Measurements from ENCODE around the gene SALL3. TPM values are rescaled to one million over a fixed set of nuclear protein-coding genes. Genes with fewer than 3 reads are reported as not detected.
"Not testable (repeated sequence)": the region's sequence is repeated elsewhere in the genome, so short reads cannot be mapped to it uniquely, and the experiment has no call there.

Gene SALL3
- polyA plus RNA-seq (2013, experiment 1 of 2; ENCODE audit: insufficient read length) = not detected
- polyA plus RNA-seq (2013, experiment 2 of 2; ENCODE audit: insufficient read length) = not detected

DNA sequence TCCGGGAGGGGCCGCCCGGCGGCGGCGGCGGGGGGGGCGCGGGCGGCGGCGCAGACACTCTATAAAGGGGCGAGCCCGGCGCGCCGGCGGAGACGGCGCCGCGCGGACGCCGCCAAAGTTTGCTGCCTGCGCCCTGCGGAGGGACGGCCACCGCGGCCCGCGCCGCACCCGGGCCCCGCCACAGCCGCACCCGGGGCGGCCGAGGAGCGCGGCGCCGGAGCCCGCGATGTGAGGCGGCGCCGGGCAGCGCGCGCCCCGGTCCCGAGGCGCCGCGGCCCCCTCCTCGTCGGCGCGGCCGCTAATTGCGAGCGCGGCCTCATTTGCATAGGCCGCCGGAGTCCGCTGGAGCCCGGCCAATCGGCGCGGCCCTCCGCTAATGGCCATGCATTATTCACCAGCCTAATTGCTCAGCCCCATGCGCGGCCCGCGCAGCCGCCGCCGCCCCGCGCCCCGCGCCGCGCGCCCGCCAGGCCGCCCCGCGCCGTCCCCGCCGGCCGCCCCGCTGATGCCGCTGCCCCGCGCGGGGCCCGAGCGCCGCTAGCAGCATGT lies at the start of gene SALL3:
SALL3 (plus strand) TSS at position 89 of the 549 bp plus-strand sequence; CDS start at position 546, 457 bp downstream.
- DNase-seq = no peak

DNA sequence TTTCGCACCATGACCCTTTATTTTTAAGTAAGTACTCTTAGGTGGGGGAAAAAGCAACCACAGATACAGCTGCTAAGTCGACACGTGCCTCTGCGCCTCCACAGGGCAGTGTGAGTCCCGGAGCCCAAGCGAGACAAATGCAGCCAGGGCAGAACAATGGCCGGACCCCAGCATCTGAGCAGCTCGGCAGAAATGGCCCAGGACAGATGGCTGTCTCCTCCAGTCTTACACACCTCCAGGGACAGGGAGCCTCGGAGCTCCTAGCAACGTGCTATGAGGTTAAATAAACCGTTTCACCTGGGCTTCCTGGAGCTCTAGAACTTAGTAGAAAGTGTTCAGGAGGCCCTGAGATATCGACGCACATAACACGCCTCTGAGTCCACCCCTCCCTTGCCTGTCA lies 47.3 kb upstream of the SALL3 start:
- DNase-seq = no peak

DNA sequence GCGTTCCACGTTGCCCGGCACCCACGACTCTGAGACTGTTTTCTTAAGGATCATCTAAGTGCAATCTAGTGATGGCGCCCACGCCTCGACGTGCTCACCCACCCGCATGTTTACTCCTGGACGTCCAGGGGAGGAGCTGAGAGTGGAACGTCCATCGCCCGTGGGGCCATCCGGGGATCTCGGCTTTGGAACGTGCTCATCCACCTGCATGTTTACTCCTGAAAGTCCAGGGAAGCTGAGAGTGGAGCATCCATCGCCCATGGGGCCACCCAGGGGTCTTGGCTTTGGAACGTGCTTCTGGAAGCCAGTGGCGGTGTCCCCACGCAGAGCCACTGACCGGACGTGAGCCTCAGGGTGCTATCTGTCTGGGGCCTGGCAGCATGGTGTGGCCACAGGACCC lies 45.6 kb upstream of the SALL3 start:
- no peak for DNase-seq

DNA sequence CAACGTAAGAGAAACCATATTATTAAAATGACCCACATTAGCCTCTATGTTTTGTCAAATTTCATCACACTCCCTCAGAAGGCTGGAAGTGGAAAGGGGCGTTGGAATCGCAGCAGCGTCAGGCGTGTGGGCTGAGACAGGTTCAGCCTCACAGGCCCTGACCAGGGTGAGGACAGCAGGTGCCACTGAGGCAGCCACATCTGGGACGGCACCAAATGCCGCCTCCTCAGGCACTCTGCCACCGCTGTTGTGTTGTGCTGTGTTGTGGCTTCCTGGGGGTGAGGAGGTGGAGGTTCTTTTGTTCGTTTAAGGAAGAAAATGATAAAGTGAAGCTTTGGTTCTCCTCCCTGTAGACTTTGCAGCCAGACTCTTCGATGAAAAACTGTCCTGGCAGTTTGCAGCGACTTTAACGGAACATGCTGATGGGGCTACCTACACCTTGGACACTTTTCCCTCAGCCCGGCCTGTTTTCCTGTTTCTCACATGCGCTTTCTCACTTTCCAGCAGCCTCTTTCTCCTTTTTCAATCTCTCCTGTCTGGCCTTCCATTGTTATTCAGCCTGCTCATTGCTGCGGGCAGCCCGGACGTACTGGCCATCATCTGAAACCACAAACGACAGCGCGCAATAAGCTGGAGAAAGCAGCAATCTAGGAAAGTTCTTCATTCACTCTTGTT lies 44.9 kb upstream of the SALL3 start:
- no peak for DNase-seq

DNA sequence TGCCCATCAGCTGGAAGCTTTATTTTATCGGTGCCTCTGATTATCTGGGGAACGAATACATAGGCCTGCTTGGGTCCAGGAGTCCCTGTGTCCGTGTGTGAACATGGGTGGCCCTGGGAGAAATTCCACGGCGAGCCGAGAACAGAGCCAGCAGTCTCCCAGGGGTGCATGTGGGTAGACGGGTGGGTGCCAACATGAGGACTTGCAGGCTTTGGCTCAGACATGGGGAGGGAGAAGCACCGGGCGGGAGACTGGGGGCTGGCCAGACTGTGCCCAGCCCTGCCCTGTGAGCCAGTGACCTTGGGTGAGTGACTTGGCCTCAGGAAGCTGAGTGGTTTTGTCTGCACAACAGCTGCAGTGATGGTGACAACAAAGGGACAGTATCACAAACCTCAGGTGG lies 44.2 kb upstream of the SALL3 start:
- no peak for DNase-seq

DNA sequence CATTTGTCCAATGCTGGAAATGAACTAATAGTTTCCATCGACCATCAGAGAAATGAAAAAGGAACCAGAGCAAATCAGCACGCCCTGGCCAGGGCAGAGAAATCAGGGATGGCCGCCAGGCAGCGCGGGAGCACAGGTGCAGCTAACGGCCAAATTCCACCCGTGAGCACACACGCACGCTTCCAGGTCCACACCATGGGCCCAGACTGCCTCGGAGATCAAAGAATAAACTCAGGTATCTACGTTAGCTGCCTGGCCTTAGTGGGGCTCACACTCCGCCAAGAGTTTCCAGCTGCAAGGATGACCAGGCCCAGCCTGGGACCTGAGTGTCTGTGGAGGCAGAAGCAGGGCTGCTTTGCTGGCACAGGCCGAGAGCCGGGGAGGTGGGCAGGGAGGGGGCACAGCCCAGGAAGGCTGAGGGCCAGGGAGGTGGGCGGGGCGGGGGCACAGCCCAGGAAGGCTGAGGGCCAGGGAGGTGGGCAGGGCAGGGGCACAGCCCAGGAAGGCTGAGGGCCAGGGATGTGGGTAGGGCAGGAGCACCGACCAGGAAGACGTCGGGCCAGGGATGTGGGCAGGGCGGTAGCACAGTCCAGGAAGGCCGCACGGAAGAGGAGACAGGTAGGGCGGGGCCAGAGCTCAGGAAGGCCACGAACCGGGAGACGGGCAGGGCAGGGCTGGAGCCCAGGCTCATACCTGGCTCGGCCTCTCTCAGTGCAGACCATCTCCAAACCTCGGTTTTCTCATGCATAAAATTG lies 43.2 kb upstream of the SALL3 start:
- no peak for DNase-seq

DNA sequence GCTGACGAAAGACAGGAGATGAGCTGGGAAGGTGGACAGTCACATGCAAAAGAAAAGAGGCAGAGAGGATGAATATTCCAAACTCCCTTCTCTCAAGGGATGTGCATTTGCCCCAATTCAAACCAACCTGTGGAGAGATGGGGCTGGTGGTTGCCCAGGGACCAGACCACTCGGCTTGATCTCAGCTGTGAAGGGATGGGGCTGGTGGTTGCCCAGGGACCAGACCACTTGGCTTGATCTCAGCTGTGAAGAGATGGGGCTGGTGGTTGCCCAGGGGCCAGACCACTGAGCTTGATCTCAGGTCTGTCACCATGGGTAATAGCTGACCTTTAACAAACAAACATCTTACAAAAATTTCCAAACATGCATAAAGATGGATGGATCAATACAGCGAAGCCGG lies 42.5 kb upstream of the SALL3 start:
- no peak for DNase-seq

DNA sequence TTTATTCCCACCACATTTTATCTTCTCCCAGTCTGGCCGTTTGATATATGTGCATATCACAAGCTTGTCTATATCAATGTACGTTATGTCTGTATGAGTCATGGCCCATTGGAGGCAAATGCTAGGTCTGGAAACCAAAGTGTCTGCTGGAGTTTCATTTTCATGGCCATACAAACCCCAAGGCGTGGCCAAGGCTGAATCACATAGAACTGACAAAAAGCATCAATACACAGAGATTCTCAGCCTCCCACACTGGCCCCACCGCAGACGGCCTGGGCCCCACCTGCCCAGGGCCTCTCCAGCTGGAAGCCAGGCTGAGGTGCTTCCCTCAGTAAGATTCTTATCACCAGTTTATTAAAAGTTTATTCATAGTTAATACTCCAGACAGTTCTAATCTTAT lies 40.5 kb upstream of the SALL3 start:
- no peak for DNase-seq

DNA sequence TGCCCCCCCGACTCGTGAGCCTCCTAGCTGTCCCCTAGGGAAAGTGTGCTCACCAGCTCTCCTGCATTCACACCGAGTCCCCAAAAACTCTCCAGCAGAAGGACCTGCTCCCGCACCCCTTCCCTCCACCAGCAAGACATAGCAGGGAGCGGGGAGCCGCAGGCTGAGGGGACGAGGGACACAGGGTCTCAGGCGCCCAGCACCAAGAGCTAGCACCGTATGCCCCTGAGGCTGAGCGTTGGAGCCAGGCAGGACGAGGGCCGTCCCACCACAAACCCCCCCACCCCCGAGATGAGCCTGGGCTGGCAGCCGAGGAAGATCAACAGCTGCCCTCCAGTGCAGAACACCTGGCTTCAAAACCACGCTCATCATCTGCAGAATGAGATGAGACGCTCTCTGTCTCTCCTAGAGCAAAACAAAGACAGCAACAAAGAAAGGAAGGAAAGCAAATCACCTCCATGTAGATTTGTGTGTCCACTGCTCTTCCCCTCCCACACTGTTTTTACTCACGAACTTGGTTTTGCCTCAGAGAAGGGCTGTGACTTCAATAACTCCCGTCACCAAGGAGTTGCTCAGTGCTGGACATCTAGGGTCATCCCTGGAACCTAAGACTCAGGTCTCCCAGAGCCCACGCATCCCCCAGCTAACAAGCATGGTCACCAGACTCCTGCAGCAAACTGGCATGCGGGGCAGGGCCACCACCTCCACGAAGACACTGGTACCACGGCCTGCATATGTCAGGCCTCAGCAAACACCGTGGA lies 39.7 kb upstream of the SALL3 start:
- DNase-seq = no peak

DNA sequence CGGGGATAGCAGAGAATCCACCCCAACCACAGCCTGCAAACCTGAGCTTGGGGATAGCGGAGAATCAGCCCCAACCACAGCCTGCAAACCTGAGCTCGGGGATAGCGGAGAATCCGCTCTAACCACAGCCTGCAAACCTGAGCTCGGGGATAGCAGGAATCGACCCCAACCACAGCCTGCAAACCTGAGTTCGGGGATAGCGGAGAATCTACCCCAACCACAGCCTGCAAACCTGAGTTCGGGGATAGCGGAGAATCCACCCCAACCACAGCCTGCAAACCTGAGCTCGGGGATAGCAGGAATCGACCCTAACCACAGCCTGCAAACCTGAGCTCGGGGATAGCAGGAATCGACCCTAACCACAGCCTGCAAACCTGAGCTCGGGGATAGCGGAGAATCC lies 37.4 kb upstream of the SALL3 start:
- not testable (repeated sequence) for DNase-seq

DNA sequence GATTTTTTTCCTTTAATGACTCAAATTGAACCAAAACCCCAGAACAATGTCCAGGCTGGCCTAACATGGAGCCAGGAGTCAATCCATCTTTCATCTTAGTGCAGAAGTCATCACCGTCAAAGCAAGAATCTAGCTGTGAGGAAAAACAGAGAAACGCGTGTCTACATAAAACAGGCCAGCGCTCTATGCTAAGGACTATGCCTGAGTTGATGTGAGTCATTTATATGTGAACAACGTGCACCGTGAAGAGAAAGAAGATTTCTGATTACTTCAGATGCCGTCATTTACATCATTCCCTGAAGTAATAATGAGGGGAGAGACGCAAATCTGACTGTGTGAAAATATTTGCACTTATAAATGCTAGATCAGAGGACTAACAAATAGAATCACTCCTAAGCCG lies 34.0 kb upstream of the SALL3 start:
- DNase-seq = no peak

DNA sequence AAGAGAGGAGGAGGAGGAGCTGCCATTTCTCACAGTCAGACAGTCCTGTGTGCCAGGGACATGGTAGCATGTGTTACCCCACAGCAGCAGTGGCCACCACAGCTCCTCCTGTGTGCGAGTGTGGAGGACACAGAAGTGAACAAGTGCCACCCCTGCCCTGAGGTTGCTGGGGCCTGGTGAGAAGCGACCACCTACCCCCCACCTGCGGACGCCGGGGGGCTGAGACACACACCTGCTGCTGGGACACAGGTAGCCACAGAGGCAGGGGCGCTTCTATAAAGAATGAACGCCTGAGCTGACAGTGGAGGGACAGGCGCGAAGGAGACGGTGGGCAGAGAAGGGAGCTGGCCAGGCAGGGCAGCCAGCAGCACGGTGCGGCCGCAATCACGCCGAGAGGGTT lies 32.3 kb upstream of the SALL3 start:
- DNase-seq = no peak

DNA sequence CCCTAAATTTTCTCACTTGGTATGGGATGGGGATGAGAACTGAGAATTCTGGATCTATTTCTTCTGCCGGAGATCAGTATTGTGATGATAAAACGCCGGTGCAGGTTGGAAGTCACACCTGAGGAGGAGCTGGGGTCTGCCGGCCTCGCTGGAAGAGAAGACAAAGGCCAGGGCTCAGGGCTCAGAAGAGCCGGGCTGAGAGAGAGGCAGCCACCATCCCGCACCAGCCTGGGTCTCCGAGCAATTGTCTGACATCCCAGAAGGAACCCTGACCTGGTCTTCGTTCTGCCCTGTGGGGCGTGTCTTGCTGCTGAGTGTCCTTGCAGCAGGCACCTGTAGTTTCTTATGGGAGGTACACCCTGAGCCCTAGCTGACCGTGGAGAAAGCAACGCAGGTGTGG lies 31.4 kb upstream of the SALL3 start:
- no peak for DNase-seq

DNA sequence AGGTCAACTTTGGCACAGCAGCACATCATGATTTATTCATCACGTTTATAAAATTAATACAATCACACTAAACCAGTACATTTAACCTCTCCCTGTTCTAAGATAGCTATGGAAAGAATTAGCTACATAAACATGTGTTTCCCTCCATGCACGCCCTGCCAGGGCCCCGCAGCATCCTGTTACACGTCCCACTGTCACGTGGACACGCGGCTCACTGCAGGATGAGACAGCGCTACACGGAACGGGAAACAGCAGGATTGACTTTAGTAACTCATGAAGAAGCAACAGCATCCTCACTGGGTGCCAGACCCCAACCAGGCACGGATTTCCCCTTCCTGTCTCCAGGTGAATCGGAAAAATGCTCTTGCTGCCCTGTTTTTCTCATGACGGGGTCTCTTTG lies 30.9 kb upstream of the SALL3 start:
- no peak for DNase-seq

DNA sequence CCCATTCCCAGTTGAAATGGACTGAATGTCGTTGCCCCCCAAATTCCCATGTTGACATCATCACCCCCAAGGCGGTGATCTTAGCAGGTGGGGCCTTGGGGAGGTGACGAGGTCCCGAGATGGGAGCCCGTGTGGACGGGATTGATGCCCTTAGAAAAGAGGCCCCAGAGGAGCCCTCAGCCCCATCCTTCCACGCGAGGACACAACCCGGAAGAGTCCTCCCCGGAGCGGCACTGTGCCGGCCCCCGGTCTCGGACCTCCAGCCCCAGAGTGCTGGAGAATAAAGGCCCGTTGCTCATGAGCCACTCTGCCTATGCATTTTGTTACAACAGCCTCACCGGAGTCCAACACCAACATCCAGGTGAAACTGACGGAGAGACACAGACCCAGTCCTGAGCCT lies 30.4 kb upstream of the SALL3 start:
- no peak for DNase-seq

DNA sequence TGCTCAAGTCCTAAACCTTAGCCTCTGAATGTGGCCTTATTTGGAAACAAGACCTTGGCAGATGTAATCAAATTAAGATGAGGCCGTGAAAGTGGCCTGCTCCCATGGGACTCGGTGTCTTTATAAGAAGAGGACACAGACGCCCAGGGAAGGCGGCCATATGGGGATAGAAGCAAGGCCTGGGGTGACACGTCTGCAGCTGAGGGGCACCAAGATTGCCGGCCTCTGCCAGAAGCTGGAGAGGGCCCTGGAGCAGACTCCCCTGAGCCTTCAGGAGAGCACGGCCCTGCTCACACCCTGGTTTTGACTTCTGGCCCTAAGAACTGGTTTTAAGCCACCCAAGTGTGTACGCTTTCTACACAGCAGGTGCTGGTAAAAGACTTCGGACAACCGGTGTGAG lies 29.2 kb upstream of the SALL3 start:
- no peak for DNase-seq

DNA sequence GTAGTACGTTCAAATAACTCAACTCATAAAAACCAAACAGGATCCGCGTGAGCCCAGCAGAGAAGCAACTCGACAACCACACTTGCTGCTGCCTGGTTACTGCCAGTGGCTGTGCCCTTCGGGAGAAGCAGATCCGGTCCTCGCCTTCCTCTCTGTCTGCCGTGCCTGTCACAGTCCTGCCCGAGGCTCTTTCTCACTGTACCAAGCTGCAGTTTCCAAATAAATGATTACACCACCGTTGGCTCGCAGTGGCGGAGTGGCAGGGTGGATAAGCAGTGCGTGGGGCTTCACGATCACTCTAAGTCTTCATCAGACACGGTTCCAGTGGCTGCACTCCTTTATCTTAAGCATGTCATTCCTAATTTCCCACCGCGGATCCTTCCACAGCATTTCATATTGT lies 26.1 kb upstream of the SALL3 start:
- DNase-seq = no peak

DNA sequence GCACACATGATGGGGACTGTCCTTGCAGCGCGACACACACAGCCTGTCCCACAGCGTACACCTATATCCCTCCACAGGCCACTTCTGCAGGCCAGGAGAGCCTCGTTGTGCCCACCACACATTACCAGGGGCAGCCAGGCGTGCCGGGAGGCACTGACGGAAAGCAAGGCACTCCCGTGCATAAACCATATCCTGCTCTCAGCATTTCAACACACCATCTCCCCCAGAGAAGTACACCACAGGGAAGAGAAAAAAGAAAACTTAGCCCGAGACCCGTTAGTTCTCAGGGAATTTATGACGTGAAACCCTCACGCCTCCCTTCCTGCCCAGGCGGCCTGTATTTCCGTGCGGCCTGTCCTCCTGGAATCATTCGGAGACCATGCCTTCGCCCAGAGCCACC lies 24.6 kb upstream of the SALL3 start:
- DNase-seq = no peak

DNA sequence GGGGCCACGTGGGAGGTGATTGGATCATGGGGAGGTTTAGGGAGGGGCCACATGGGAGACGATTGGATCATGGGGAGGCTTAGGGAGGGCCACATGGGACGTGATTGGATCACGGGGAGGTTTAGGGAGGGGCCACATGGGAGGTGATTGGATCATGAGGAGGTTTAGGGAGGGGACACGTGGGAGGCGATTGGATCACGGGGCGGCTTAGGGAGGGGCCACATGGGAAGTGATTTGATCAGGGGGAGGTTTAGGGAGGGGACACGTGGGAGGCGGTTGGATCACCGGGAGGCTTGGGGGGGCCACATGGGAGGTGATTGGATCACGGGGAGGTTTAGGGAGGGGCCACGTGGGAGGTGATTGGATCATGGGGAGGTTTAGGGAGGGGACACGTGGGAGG lies 22.5 kb upstream of the SALL3 start:
- DNase-seq = no peak

DNA sequence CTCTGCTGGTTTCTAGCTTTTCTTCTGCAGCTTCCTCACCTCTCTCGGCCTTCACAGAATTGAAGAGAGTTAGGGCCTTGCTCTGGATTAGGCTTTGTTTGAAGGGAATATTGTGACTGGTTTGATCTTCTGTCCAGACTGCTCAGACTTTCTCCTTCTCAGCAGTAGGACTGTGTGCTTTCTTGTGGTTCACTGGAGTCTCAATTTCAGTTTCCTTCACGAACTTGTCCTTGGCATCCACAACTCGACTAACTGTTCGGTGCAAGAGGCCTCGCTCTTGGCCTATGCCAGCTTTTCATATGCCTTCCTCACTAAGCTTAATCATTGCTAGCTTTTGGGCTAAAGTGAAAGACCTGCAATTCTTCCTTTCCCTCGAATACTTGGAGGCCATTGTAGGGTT lies 18.9 kb upstream of the SALL3 start:
- DNase-seq = no peak

DNA sequence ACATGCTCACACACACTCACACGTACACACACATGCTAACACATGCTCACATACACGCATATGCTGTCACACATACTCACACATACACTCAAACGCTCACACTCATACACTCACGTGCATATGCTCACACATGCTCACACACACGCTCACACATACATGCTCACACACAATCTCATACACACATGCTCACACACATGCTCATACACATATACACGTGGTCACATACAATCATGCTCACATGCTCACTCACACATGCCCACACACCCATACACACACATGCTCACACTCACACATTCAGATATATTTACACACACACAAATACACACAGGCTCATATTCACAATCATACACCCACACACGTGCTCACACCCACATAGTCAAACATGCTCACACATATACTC lies 17.5 kb upstream of the SALL3 start:
- DNase-seq = no peak

DNA sequence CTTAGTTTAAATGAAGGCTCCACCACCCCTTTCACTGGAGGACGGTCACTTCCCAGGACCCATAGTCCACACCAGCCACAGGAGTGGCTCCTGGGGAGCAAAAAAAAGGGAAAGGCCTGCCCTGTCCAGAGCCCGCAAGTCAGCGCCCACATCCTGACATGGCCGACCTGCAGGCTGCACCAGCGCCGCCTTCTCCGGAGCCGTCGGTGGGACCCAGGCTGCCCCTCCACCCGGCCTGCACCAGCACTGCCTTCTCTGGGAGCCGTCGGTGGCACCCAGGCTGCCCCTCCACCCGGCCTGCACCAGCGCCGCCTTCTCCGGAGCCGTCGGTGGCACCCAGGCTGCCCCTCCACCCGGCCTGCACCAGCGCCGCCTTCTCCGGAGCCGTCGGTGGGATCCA lies 14.9 kb upstream of the SALL3 start:
- not testable (repeated sequence) for DNase-seq

DNA sequence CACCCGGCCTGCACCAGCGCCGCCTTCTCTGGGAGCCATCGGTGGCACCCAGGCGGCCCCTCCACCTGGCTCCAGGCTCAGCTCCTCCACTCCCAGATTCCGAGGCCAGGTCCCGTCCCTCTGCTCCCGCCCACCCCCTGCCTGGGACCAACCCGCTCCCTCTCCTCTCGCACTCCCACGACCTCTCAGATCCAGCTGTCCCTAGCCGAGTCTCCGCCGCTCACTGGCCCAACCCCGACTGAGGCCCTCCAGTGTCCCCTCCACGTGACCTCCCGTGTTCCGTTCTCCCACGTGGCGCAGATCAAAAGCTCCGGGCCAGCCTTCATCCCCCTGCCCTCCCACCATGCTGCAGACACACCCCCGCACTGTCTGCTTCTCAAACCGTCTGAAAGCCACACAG lies 14.4 kb upstream of the SALL3 start:
- no peak for DNase-seq

All from fibroblast of skin of abdomen (primary cell).